ENCODE results near the gene LRRC18. TPM values are rescaled to one million over a fixed set of nuclear protein-coding genes. Genes with fewer than 3 reads are reported as not detected.

Gene LRRC18
- total and polyA plus RNA-seq, 9 of the 15 experiments (the other 6 are each of a cell fraction or from before 2014, with no cell fraction given), result not detected

DNA sequence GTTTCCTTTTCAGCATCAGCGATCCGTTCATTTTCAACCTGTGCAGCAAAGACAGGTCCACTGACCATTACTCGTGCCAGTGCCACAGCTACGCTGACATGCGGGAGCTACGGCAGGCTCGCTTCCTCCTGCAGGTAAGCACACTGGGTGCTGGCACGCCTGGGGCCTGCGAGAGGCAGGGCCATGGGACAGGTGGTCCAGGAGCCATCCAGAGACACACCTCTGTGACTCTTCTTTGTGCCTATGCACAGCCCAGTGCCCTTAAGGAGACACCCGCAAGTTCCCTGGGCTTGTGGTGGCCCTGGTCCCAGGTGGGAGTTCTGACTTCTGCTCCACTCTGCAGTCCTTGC lies 42.2 kb downstream of the LRRC18 start:
- Histone ChIP-seq H3K4me2 (ENCODE audit: insufficient read depth, low read length) (no peak overlapping the region), H3K79me2 (ENCODE audit: control insufficient read depth, insufficient read depth, low read length) (no peaks in the 10 kb centered on the region), H3K27ac (ENCODE audit: extremely low read depth, low read depth, low read length) (no peak overlapping the region), H2AFZ (ENCODE audit: low read depth, low read length) (no peak overlapping the region), H3K36me3 (ENCODE audit: control insufficient read depth, insufficient read depth, low read length) (no peaks in the 10 kb centered on the region), H3K4me3 (no peak overlapping the region), H4K20me1 (replicated peaks; ENCODE audit: control insufficient read depth, insufficient read depth, low read length) (no peaks in the 10 kb centered on the region), H3K9ac (ENCODE audit: insufficient read depth in 1 of 2, low read depth in 2 of 2, low read length in 2 of 2) (no peak overlapping the region), H3K27me3 (ENCODE audit: control insufficient read depth in 2 of 2, insufficient read depth in 2 of 2, low read length in 2 of 2) (peaks cover 8 to 35% of the 10 kb centered on the region in 2 experiments; a peak in 4 of 5 replicates), H3K9me1 (ENCODE audit: control insufficient read depth, insufficient read depth, low read length) (no peaks in the 10 kb centered on the region), H3K4me1 (replicated peaks in 1 of 2; ENCODE audit: control insufficient read depth in 2 of 2, insufficient read depth in 2 of 2, low read length in 2 of 2) (no peaks in the 10 kb centered on the region), H3K9me3 (replicated peaks; ENCODE audit: control insufficient read depth, insufficient read depth, low read depth, low read length) (no peaks in the 10 kb centered on the region)
- no peak for FAIRE-seq
- intact Hi-C loops (cut with micrococcal nuclease), result no loop called here
- in situ Hi-C loops (cut with MboI), result no loop called here
- WGBS (ENCODE audit: insufficient coverage, low coverage, missing lambda C conversion rate), result 0% methylated on average over 9 of the region's 10 CpGs
- DNase-seq (ENCODE audit: extremely low read depth in 1 of 4, low spot score in 3 of 4), result no peak
- ChIA-PET POLR2A (interaction anchor here (0.6 to 1.5 kb wide), 3 partner anchors 15 to 1147 kb away, joined by 3 to 4 read pairs (median 3); no protein-coding TSS in a partner anchor), CTCF (ENCODE audit: low intra/inter-chr PET ratio) (no interaction called here)
- BruUV-seq (replicated peaks), result no TSS peak
- ATAC-seq, result no peak
- TF ChIP-seq FOXK2 (conservative IDR thresholded peaks at IDR 0.05 in 1 of 2, IDR thresholded peaks at IDR 0.05 in 1 of 2; ENCODE audit: low read depth in 2 of 2) (no peak), POLR2G (IDR thresholded peaks at IDR 0.05; ENCODE audit: low read depth, low read length) (no peak), SMAD1 (IDR thresholded peaks at IDR 0.05; ENCODE audit: low read depth, low read length, partially characterized antibody) (no peak), C11orf30 (IDR thresholded peaks at IDR 0.05; ENCODE audit: low read depth) (no peak), NCOA1 (IDR thresholded peaks at IDR 0.05; ENCODE audit: low read depth) (no peak), KLF10 (CRISPR knock-in tag; IDR thresholded peaks at IDR 0.05) (no peak), CBFA2T3 (IDR thresholded peaks at IDR 0.05) (no peak), SIX5 (IDR thresholded peaks at IDR 0.05; ENCODE audit: borderline replicate concordance in 1 of 2, insufficient read depth in 1 of 2, low read depth in 1 of 2, low read length in 2 of 2) (no peak), ZNF408 (CRISPR knock-in tag; IDR thresholded peaks at IDR 0.05; ENCODE audit: low read depth) (no peak), MTA1 (IDR thresholded peaks at IDR 0.05; ENCODE audit: borderline replicate concordance) (no peak), RBFOX2 (IDR thresholded peaks at IDR 0.05; ENCODE audit: low read depth, low read length) (no peak), ZNF512 (tag; IDR thresholded peaks at IDR 0.05) (no peak)
- TF ChIP-seq, protein P1, sequence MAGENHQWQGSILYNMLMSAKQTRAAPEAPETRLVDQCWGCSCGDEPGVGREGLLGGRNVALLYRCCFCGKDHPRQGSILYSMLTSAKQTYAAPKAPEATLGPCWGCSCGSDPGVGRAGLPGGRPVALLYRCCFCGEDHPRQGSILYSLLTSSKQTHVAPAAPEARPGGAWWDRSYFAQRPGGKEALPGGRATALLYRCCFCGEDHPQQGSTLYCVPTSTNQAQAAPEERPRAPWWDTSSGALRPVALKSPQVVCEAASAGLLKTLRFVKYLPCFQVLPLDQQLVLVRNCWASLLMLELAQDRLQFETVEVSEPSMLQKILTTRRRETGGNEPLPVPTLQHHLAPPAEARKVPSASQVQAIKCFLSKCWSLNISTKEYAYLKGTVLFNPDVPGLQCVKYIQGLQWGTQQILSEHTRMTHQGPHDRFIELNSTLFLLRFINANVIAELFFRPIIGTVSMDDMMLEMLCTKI (IDR thresholded peaks at IDR 0.05; ENCODE audit: partially characterized antibody), result no peak
- TF ChIP-seq, protein P2, sequence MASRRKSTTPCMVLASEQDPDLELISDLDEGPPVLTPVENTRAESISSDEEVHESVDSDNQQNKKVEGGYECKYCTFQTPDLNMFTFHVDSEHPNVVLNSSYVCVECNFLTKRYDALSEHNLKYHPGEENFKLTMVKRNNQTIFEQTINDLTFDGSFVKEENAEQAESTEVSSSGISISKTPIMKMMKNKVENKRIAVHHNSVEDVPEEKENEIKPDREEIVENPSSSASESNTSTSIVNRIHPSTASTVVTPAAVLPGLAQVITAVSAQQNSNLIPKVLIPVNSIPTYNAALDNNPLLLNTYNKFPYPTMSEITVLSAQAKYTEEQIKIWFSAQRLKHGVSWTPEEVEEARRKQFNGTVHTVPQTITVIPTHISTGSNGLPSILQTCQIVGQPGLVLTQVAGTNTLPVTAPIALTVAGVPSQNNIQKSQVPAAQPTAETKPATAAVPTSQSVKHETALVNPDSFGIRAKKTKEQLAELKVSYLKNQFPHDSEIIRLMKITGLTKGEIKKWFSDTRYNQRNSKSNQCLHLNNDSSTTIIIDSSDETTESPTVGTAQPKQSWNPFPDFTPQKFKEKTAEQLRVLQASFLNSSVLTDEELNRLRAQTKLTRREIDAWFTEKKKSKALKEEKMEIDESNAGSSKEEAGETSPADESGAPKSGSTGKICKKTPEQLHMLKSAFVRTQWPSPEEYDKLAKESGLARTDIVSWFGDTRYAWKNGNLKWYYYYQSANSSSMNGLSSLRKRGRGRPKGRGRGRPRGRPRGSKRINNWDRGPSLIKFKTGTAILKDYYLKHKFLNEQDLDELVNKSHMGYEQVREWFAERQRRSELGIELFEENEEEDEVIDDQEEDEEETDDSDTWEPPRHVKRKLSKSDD (conservative IDR thresholded peaks at IDR 0.05; ENCODE audit: low read length), result no peak
- TF ChIP-seq, protein P3, sequence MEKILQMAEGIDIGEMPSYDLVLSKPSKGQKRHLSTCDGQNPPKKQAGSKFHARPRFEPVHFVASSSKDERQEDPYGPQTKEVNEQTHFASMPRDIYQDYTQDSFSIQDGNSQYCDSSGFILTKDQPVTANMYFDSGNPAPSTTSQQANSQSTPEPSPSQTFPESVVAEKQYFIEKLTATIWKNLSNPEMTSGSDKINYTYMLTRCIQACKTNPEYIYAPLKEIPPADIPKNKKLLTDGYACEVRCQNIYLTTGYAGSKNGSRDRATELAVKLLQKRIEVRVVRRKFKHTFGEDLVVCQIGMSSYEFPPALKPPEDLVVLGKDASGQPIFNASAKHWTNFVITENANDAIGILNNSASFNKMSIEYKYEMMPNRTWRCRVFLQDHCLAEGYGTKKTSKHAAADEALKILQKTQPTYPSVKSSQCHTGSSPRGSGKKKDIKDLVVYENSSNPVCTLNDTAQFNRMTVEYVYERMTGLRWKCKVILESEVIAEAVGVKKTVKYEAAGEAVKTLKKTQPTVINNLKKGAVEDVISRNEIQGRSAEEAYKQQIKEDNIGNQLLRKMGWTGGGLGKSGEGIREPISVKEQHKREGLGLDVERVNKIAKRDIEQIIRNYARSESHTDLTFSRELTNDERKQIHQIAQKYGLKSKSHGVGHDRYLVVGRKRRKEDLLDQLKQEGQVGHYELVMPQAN (IDR thresholded peaks at IDR 0.05; ENCODE audit: borderline replicate concordance), result no peak

All from K562 (cell line).